GM03348 (cell line): Measurements from ENCODE around the gene ANKRD16.
"Not testable (repeated sequence)": the region's sequence is repeated elsewhere in the genome, so short reads cannot be mapped to it uniquely, and the experiment has no call there.

Experiments
- DNase-seq: peaks from one replicate; pipeline ENCODE4 v3.0.0; 2012; ENCODE audit warnings: low spot score

The ANKRD16 gene

GRCh38 chr10:5835446-5836095, 54.1 kb downstream of the ANKRD16 start:
- DNase-seq: no peak

- no peak for DNase-seq
Measured at GRCh38 chr10:5833814-5834213, 55.9 kb downstream of the ANKRD16 start.

GRCh38 chr10:5832946-5833345, 56.7 kb downstream of the ANKRD16 start:
- DNase-seq: no peak

- no peak for DNase-seq
Measured at GRCh38 chr10:5831446-5831782, 58.3 kb downstream of the ANKRD16 start.

- DNase-seq: no peak
Measured at GRCh38 chr10:5830629-5831445, 58.9 kb downstream of the ANKRD16 start.

GRCh38 chr10:5829267-5829666, 60.4 kb downstream of the ANKRD16 start:
- DNase-seq: no peak

- DNase-seq: no peak
Measured at GRCh38 chr10:5828725-5829124, 61.0 kb downstream of the ANKRD16 start.

GRCh38 chr10:5827841-5828240, 61.9 kb downstream of the ANKRD16 start:
- no peak for DNase-seq

- DNase-seq: not testable (repeated sequence)
Measured at GRCh38 chr10:5826511-5826910, 63.2 kb downstream of the ANKRD16 start.

- DNase-seq: no peak
Measured at GRCh38 chr10:5818894-5819293, 70.8 kb downstream of the ANKRD16 start.

- DNase-seq: no peak
Measured at GRCh38 chr10:5818048-5818331, 71.7 kb downstream of the ANKRD16 start.

GRCh38 chr10:5817322-5818047, 72.2 kb downstream of the ANKRD16 start:
- DNase-seq: no peak

- no peak for DNase-seq
Measured at GRCh38 chr10:5816170-5816569, 73.5 kb downstream of the ANKRD16 start.

GRCh38 chr10:5814110-5815107, 75.3 kb downstream of the ANKRD16 start:
- DNase-seq: no peak

- DNase-seq: peak; percentile 99
Measured at GRCh38 chr10:5813341-5814109, 76.2 kb downstream of the ANKRD16 start, which contains the start of gene GDI2. TSS of gene GDI2 (minus strand) at chr10:5813434. CDS start at chr10:5813258, 176 bp downstream.

GRCh38 chr10:5813091-5813340, 76.7 kb downstream of the ANKRD16 start:
- DNase-seq: no peak

GRCh38 chr10:5812283-5813090, 77.2 kb downstream of the ANKRD16 start:
- DNase-seq: peak; percentile 76
